Lung (tissue), 12 donors: ENCODE data around the gene LNP1. TPM values are rescaled to one million over a fixed set of nuclear protein-coding genes. Genes with fewer than 3 reads are reported as not detected.

ENCODE experiments used
- ATAC-seq: fragments of 200-7000 bp; cut with Tn5 transposase; one replicate; pipeline ENCODE4 v1.9.1; 2020; ENCODE audit warnings: moderate number of reproducible peaks; ENCODE audit not compliant: insufficient read depth, low FRiP score
- DNase-seq, 3 donors: peaks; one replicate each; pipeline ENCODE4 v3.0.0-alpha.2; 2013 to 2017
- H3K27ac ChIP-seq, 2 donors: one replicate each; pipeline ENCODE4 v1.5.1; 2013; ENCODE audit warnings: mild to moderate bottlenecking in 2 of 2, moderate library complexity in 2 of 2, control low read depth in 1 of 2, inconsistent platforms in 1 of 2, low read depth in 1 of 2, low read length in 1 of 2
- H3K27me3 ChIP-seq, 3 donors: one replicate each; pipeline ENCODE4 v1.5.1; 2013; ENCODE audit warnings: low read length in 2 of 3; ENCODE audit not compliant: control insufficient read depth in 3 of 3, insufficient read depth in 3 of 3
- H3K36me3 ChIP-seq, 4 donors: one replicate each; pipeline ENCODE4 v1.5.1; 2013; ENCODE audit warnings: low read length in 4 of 4, mild to moderate bottlenecking in 1 of 4, moderate library complexity in 1 of 4; ENCODE audit not compliant: control insufficient read depth in 4 of 4, insufficient read depth in 4 of 4
- H3K4me1 ChIP-seq, 5 donors: one replicate each; pipeline ENCODE4 v1.5.1; 2013; ENCODE audit warnings: low read length in 5 of 5, mild to moderate bottlenecking in 2 of 5, moderate library complexity in 1 of 5; ENCODE audit not compliant: control insufficient read depth in 5 of 5, insufficient read depth in 5 of 5
- H3K4me3 ChIP-seq: one replicate; pipeline ENCODE4 v1.5.1; 2013; ENCODE audit warnings: mild to moderate bottlenecking, control low read depth, moderate library complexity
- H3K9ac ChIP-seq, 2 donors: one replicate each; pipeline ENCODE4 v1.5.1; 2013; ENCODE audit warnings: low read length in 2 of 2, control low read depth in 1 of 2; ENCODE audit not compliant: insufficient read depth in 1 of 2
- H3K9me3 ChIP-seq, 4 donors: one replicate each; pipeline ENCODE4 v1.5.1; 2013; ENCODE audit warnings: low read length in 3 of 4, mild to moderate bottlenecking in 1 of 4, moderate library complexity in 1 of 4; ENCODE audit not compliant: control insufficient read depth in 4 of 4, insufficient read depth in 3 of 4
- WGBS, 2 donors: extraction: QIAGEN DNeasy Blood & Tissue Kit; methylation state at CpG; one replicate each; pipeline ENCODE4 v1.1.7; 2013; 5-methylcytosine and 5-hydroxymethylcytosine counted together
- polyA plus RNA-seq, 2 donors: library from polyadenylated mRNA; stranded (reverse); fragments of 200-250 nt; gene quantifications; one replicate each; pipeline ENCODE4 v1.2.1, GENCODE V29; 2013
- total RNA-seq, 2 donors: library from RNA; depleted of rRNA in 1 of 2; stranded (reverse); fragments of >200 nt in 1 of 2; gene quantifications; one replicate each; pipeline ENCODE4 v1.2.1, GENCODE V29; 2014 to 2021
- TF ChIP-seq, protein P1 (sequence below): IDR thresholded peaks from 2 replicates; pipeline ENCODE4 v1.5.1; 2012; ENCODE audit warnings: mild to moderate bottlenecking; ENCODE audit errors: control extremely low read depth, extremely low read depth
- donor health status: control.
- donor health status: control.
- donor health status: Bipolar disorder and iron deficiency.
- donor health status: healthy.
- donor health status: DM: yes; HTN: yes; CAD: no.

LNP1 gene
- total and polyA plus RNA-seq, 4 donors: 1.1 to 5.8 (median 2.2) TPM

DNA sequence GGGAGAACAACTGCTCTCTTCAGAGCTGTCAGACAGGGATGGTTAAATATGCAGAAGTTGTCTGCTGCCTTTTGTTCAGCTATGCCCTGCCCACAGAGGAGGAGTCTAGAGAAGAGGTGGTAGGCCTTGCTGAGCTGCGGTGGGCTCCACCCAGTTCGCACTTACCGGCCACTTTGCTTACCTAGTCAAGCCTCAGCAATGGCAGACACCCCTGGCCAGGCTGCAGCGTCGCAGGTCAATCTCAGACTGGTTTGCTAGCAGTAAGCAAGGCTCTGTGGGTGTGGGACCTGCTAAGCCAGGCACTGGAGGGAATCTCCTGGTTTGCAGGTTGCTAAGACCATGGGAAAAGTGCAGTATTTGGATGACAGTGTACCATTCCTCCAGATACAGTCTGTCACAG lies 78.7 kb downstream of the LNP1 start:
- Histone ChIP-seq H3K27ac (no peak overlapping the region), H3K4me1 (no peaks in the 10 kb centered on the region), H3K4me3 (no peak overlapping the region), H3K27me3 (no peaks in the 10 kb centered on the region), H3K36me3 (no peaks in the 10 kb centered on the region), H3K9me3 (peaks cover 0 to 5% (median 0%) of the 10 kb centered on the region in 4 donors), H3K9ac (no peak overlapping the region)
- DNase-seq (no peak), ATAC-seq (no peak)
- WGBS, 2 donors: 80 to 89% methylated on average over 5 of the region's 5 CpGs
- TF ChIP-seq, protein P1, sequence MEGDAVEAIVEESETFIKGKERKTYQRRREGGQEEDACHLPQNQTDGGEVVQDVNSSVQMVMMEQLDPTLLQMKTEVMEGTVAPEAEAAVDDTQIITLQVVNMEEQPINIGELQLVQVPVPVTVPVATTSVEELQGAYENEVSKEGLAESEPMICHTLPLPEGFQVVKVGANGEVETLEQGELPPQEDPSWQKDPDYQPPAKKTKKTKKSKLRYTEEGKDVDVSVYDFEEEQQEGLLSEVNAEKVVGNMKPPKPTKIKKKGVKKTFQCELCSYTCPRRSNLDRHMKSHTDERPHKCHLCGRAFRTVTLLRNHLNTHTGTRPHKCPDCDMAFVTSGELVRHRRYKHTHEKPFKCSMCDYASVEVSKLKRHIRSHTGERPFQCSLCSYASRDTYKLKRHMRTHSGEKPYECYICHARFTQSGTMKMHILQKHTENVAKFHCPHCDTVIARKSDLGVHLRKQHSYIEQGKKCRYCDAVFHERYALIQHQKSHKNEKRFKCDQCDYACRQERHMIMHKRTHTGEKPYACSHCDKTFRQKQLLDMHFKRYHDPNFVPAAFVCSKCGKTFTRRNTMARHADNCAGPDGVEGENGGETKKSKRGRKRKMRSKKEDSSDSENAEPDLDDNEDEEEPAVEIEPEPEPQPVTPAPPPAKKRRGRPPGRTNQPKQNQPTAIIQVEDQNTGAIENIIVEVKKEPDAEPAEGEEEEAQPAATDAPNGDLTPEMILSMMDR: no peak

DNA sequence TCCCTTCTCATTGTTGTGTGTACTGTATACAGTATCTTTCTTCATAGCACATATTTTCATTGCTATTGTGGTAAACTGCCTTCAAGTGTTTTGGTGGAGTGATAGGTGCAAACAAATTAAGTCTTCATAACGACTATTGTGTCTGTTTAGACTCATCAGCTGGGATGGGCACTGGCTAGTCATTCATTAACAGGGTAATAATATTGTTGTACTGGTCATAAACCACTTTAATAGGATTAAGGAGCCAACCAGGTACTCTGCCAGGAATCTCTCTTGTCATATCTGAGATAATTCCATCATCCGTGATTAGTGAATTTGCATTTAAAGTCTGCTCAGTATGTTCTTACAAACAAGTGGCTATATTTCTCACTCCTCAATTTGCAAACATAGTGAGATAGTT lies 80.8 kb downstream of the LNP1 start:
- no peak for ATAC-seq
- no peak for DNase-seq
- no peak overlapping the region for H3K27ac ChIP-seq
- no peak overlapping the region for H3K4me3 ChIP-seq
- H3K36me3 ChIP-seq: no peaks in the 10 kb centered on the region
- 71 to 82% methylated on average over 2 of the region's 2 CpGs for WGBS, 2 donors
- H3K9me3 ChIP-seq: peaks cover 0 to 5% (median 0%) of the 10 kb centered on the region in 4 donors
- TF ChIP-seq, protein P1: no peak
- no peaks in the 10 kb centered on the region for H3K4me1 ChIP-seq
- H3K27me3 ChIP-seq: no peaks in the 10 kb centered on the region
- H3K9ac ChIP-seq: no peak overlapping the region

DNA sequence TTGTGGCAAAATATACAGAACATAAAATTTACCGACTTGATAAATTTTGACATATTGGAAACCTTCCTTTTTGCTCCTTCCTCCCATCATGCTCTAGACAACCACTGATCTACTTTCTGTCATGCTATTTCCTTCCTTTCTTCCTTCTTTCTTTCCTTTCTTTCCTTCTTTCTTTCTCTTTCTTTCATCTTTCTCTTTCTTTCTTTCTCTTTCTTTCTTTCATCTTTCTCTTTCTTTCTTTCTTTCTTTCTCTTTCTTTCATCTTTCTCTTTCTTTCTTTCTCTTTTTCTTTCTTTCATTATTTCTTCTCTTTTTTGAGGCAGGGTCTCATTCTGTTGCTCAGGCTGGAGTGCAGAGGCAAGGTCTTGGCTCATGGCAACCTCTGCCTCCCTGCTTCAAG lies 82.2 kb downstream of the LNP1 start:
- Histone ChIP-seq H3K4me3 (no peak overlapping the region), H3K36me3 (no peaks in the 10 kb centered on the region), H3K27me3 (no peaks in the 10 kb centered on the region), H3K9ac (no peak overlapping the region), H3K27ac (no peak overlapping the region), H3K9me3 (peaks cover 0 to 5% (median 0%) of the 10 kb centered on the region in 4 donors), H3K4me1 (no peaks in the 10 kb centered on the region)
- WGBS, 2 donors: 94 to 98% methylated on average over 1 of the region's 1 CpG
- ATAC-seq (no peak), DNase-seq (no peak)
- TF ChIP-seq, protein P1: no peak

DNA sequence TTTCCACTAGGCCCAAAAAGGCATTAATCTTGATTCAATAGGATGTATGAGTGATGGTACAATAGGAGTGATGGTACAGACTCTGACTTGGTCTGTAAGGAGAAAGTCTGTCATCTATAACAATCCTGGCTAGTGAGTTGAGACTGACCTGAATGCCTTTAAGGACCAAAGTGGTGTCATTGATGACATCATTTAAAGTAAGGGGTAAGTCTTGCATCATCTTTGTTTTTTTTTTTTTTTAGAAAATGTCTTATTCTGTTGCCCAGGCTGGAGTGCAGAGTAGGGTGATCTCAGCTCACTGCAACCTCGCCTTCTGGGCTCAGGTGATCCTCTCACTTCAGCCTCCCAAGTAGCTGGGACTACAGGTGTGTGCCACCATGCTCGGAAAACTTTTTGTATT lies 85.5 kb downstream of the LNP1 start:
- ATAC-seq (no peak), DNase-seq (no peak)
- Histone ChIP-seq H3K27ac (no peak overlapping the region), H3K27me3 (no peaks in the 10 kb centered on the region), H3K36me3 (no peaks in the 10 kb centered on the region), H3K4me3 (no peak overlapping the region), H3K9me3 (no peaks in the 10 kb centered on the region), H3K9ac (no peak overlapping the region), H3K4me1 (peaks cover 0 to 7% (median 0%) of the 10 kb centered on the region in 5 donors)
- TF ChIP-seq, protein P1: no peak
- 91 to 93% methylated on average over 2 of the region's 2 CpGs for WGBS, 2 donors
